ENCODE measurements around the gene NAA30.
"Not testable (repeated sequence)": the region's sequence is repeated elsewhere in the genome, so short reads cannot be mapped to it uniquely, and the experiment has no call there.

The NAA30 gene

GRCh38 chr14:57390037-57390805, at the start of gene NAA30:
TSS of gene NAA30 (plus strand) at chr14:57390586. CDS start at chr14:57390958, 372 bp downstream.
- peak; percentile 85 for DNase-seq (ENCODE audit: low read depth)

- DNase-seq (ENCODE audit: low read depth) = not testable (repeated sequence)
Observed at GRCh38 chr14:57343545-57344297, 46.7 kb upstream of the NAA30 start.

GRCh38 chr14:57345106-57345505, 45.3 kb upstream of the NAA30 start:
- DNase-seq (ENCODE audit: low read depth) = no peak

GRCh38 chr14:57346741-57347140, 43.6 kb upstream of the NAA30 start:
- no peak for DNase-seq (ENCODE audit: low read depth)

- no peak for DNase-seq (ENCODE audit: low read depth)
Observed at GRCh38 chr14:57352396-57353170, 37.8 kb upstream of the NAA30 start.

GRCh38 chr14:57355081-57355800, 35.1 kb upstream of the NAA30 start:
- DNase-seq (ENCODE audit: low read depth) = no peak

- no peak for DNase-seq (ENCODE audit: low read depth)
Observed at GRCh38 chr14:57362361-57362760, 28.0 kb upstream of the NAA30 start.

- DNase-seq (ENCODE audit: low read depth) = no peak
Observed at GRCh38 chr14:57364659-57365450, 25.5 kb upstream of the NAA30 start.

- not testable (repeated sequence) for DNase-seq (ENCODE audit: low read depth)
Observed at GRCh38 chr14:57370187-57370586, 20.2 kb upstream of the NAA30 start.

- DNase-seq (ENCODE audit: low read depth) = no peak
Observed at GRCh38 chr14:57371013-57371412, 19.4 kb upstream of the NAA30 start.

- DNase-seq (ENCODE audit: low read depth) = no peak
Observed at GRCh38 chr14:57375156-57375555, 15.2 kb upstream of the NAA30 start.

GRCh38 chr14:57378661-57379060, 11.7 kb upstream of the NAA30 start:
- DNase-seq (ENCODE audit: low read depth) = no peak

GRCh38 chr14:57380935-57381334, 9.5 kb upstream of the NAA30 start:
- DNase-seq (ENCODE audit: low read depth) = no peak

GRCh38 chr14:57382283-57382682, 8.1 kb upstream of the NAA30 start:
- DNase-seq (ENCODE audit: low read depth) = no peak

GRCh38 chr14:57383125-57383745, 7.2 kb upstream of the NAA30 start:
- no peak for DNase-seq (ENCODE audit: low read depth)

- DNase-seq (ENCODE audit: low read depth) = no peak
Observed at GRCh38 chr14:57388067-57388466, 2.3 kb upstream of the NAA30 start.

GRCh38 chr14:57389646-57390036, 745 bp upstream of the NAA30 start:
- DNase-seq (ENCODE audit: low read depth) = no peak

- DNase-seq (ENCODE audit: low read depth) = peak; percentile 2
Observed at GRCh38 chr14:57390806-57391516, 575 bp downstream of the NAA30 start.

- no peak for DNase-seq (ENCODE audit: low read depth)
Observed at GRCh38 chr14:57391517-57392195, 1.3 kb downstream of the NAA30 start.

Measured in stimulated activated CD8-positive, alpha-beta memory T cell treated with anti-CD3 and anti-CD28 coated beads, Interleukin-15, amount 100 ng/mL, for 1 hour (primary cell).